Renal cortex interstitium (tissue), 11 donors: ENCODE data around the gene CNOT6L. TPM values are rescaled to one million over a fixed set of nuclear protein-coding genes. Genes with fewer than 3 reads are reported as not detected.
A peak's percentile ranks its signal among the peaks of the same experiment; 100 is the strongest.
"Not testable (repeated sequence)": the region's sequence is repeated elsewhere in the genome, so short reads cannot be mapped to it uniquely, and the experiment has no call there.

Source experiments
- DNase-seq, 11 donors: peaks; one replicate each; pipeline ENCODE4 v3.0.0-alpha.2; 2013; ENCODE audit warnings: low read depth in 9 of 11, low spot score in 4 of 11; ENCODE audit errors: extremely low read depth in 1 of 11
- polyA plus RNA-seq, 3 donors: library from polyadenylated mRNA; unstranded; fragments of 120-200 nt; gene quantifications; one replicate each; pipeline ENCODE4 v1.2.1, GENCODE V29; 2013; ENCODE audit not compliant: insufficient read length in 3 of 3

The CNOT6L gene
- polyA plus RNA-seq, 3 donors: 32.8 to 39.7 (median 38.9) TPM

DNA sequence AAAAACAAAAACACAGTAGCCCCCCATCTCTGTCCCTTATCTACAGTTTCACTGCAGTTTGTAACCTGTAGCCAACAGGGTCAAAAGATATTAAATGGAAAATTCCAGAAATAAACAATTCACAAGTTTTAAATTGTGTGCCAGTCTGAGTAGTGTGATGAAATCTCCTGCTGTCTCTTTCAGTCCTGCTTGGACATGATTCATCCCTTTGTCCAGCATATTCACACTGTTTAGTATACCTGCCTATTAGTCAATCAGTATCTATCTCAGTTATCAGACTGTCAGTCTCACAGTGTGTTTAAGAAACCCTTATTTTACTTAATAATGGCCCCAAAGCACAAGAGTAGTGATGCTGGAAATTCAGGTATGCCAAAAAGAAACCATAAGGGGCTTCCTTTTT lies 21.9 kb downstream of the CNOT6L start:
- DNase-seq: no peak

DNA sequence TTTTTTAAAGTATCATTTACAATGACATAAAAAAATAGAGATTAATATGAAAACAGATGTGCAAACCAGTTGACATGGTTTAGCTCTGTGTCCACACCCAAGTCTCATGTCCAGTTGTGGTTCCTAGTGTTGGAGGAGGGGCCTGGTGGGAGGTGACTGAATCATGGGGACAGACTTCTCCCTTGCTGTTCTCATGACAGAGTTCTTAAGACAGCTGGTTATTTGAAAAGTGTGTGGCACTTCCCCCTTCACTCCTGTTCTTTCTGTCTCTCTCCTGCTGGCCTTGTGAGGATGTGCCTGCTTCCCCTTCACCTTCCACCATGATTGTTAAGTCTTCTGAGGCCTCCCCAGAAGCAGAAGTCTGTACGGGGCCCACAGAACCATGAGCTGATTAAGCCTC lies 23.8 kb downstream of the CNOT6L start:
- no peak for DNase-seq

DNA sequence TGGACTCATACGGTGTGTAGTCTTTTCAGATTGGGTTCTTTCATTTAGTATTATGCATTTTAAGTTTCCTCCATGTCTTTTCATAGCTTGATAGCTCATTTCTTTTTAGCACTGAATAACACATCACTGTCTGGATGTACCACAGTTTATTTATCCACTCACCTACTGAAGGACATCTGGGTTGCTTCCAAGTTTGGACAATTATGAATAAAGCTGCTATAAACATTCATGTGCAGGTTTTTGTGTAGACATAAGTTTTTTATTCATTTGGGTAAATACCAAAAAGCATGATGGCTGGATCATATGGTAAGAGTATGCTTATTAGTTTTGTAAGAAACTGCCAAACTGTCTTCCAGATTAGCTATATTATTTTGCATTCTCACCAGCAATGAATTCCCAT lies 29.0 kb downstream of the CNOT6L start:
- no peak for DNase-seq

GRCh38 chr4:77788990-77789389 lies 30.2 kb downstream of the CNOT6L start:
- no peak for DNase-seq

DNA sequence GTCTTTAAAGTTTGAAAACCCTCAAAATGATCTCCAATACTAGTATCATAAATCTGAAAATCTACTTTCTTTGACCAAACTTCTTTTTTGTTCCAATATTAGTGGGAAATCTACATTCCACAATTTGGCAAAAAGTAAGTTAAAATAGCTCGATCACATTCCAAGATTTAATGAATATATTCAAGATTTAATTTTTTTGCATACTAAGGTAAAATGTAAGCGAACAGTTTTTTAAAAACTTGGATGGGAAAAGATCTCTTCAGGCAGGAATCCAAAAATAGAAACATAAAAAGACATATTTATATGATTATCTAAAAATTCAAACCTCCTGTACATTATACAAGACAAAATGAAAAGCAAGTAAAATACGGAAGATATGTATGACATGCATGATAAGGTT lies 31.2 kb downstream of the CNOT6L start:
- DNase-seq: no peak

DNA sequence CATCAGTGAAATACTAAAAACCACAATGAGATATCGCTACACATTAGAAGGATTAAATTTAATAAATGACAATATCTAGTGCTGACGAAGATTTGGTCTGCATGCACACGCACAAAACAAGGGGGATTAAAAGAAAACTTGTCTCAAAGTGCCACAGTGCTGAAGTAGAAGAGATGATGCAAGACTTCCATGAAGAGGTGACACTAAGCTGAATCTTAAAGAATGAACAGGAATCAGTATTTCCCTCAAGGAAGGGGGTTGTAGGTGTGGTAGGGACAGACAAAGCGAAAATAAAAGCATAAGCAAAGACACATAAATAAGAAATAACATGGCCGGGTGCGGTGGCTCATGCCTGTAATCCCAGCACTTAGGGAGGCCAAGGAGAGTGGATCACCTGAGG lies 33.5 kb downstream of the CNOT6L start:
- DNase-seq: no peak

DNA sequence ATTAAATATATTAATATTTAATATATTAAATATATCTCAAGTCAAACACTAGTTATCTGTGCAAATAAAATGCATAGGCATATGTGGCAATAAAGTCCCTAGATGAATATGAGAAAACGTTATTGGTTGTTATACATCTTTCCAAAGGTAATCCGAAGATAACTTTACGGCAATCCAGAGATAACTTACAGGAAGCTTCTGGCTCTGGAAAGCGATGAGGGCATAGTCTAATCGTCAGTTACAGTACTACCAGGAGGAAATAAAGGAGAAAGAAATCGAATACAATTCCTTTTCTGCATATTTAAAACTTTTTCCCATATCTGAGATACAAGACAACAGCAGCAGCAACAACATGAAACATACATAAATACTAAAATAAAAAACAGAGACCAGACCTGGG lies 35.3 kb downstream of the CNOT6L start:
- DNase-seq: no peak

DNA sequence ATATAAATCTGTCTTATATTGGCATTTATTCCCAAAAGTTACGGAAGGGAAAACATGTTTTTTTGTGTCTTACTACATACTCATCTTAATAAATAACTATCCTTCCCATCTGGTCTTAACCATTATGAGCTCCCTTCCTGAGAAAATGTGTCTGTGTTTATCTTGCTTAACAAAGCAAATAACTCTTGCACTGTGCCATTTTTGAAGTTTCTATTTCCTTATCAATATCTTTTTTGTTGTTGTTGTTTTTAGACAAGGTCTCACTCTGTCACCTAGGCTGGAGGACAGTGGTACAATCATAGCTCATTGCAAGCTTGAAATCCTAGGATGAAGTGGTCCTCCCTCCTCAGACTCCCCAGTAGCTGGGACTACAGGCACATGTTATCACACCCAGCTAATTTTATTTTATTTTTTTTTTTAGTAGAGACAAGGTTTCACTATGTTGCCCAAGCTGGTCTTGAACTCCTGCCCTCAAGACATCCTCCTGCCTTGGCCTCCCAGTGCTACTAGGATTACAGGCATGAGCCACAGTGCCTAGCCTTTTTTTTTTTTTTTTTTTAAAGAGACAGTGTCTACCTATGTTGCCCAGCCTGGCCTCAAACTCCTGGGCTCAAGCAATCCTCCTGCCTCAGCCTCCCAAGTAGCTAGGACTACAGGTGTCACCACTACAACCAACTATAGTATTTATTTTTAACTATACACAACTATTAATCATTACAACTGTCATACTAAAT lies 36.9 kb downstream of the CNOT6L start:
- DNase-seq: no peak

- DNase-seq: not testable (repeated sequence)
Measured at GRCh38 chr4:77780762-77781161, 38.4 kb downstream of the CNOT6L start.

- no peak for DNase-seq
Measured at GRCh38 chr4:77777135-77777807, 41.9 kb downstream of the CNOT6L start.

- DNase-seq: peak in 1 of 11 donors; percentile 9
Measured at GRCh38 chr4:77776182-77777134, 42.7 kb downstream of the CNOT6L start.

- no peak for DNase-seq
Measured at GRCh38 chr4:77773101-77773500, 46.1 kb downstream of the CNOT6L start.

- DNase-seq: no peak
Measured at GRCh38 chr4:77771566-77771965, 47.6 kb downstream of the CNOT6L start.

GRCh38 chr4:77765720-77766119 lies 53.4 kb downstream of the CNOT6L start:
- no peak for DNase-seq

- DNase-seq: no peak
Measured at GRCh38 chr4:77762531-77762930, 56.6 kb downstream of the CNOT6L start.

- DNase-seq: no peak
Measured at GRCh38 chr4:77761595-77761994, 57.6 kb downstream of the CNOT6L start.

GRCh38 chr4:77758804-77759203 lies 60.4 kb downstream of the CNOT6L start:
- DNase-seq: no peak

DNA sequence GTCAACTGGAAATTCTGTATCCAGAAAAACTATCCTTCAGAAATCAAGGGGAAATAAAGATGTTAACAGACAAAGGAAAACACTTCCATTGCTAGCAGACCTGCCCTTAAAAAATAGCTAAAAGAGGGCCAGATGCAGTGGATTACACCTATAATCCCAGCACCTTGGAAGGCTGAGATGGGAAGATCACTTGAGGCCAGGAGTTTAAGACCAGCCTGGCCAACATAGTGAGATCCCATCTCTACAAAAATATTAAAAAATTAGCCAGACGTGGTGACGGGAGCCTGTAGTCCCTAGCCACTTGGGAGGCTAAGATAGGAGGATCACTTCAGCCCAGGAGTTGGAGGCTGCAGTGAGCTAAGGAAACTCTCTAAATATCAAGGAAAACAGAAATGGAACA lies 67.4 kb downstream of the CNOT6L start:
- DNase-seq: no peak

DNA sequence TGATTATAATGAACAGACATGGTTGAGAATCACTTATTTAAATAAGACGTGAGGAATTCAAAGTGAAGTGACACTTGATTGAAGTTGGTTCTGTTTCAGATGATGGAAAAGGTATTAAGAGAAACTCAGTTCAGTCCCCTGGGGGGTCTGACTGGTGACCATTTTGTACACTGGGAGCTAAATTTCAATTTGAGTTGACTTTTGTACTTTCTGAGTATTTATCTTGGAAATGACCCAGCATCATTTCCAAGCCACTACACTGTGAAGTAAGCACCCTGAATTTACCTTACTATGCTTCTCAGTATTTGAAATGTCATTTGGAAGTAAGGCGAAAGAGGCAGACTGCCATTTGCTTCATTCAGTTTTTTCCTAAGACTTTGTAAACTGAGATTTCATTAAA lies 73.4 kb downstream of the CNOT6L start:
- DNase-seq: no peak

GRCh38 chr4:77742054-77742453 lies 77.1 kb downstream of the CNOT6L start:
- DNase-seq: no peak
